NCI-H82 (cell line): ENCODE data around the gene RPS15.
"Not testable (repeated sequence)": the region's sequence is repeated elsewhere in the genome, so short reads cannot be mapped to it uniquely, and the experiment has no call there.

Experiments used
- DNase-seq: peaks from one replicate; lab custom pipeline; 2025; lab: John Stamatoyannopoulos, UW

RPS15 gene

DNA sequence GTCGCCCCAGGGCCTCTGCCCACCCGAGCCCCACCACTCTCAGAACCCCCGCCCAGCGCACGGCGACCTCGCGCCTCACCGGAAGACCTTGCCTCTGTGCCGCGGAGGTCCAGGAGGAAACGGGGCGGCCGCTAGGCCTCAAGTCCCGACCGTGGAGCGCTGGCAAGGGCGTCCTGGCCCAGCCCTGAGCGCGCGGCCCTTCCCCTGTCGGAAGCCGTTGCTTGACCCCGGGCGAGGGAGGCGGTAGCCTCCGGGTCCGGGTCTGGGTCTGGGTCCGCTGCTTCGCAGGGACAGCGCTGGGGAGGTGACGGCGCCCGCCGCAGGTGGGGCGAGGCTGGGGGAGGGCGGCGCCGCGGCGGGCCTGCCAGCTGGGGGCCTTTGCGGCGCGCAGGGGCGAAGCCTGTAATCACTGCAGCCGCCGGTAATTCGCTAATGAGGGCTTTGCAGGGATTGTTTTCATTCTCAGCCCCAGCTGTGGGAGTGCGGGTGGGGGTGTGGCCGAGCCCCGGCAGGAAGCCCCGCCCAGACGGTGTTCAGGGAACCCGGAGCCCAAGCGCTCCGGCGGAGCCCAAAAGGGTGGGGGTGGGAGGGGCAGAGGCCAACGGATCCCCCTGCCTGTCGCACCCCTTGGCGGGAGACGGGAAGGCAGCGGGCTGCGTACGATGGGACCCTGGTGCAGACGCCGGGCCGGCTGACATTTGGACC, 32.3 kb downstream of the RPS15 start:
- peak; percentile 95 for DNase-seq

DNA sequence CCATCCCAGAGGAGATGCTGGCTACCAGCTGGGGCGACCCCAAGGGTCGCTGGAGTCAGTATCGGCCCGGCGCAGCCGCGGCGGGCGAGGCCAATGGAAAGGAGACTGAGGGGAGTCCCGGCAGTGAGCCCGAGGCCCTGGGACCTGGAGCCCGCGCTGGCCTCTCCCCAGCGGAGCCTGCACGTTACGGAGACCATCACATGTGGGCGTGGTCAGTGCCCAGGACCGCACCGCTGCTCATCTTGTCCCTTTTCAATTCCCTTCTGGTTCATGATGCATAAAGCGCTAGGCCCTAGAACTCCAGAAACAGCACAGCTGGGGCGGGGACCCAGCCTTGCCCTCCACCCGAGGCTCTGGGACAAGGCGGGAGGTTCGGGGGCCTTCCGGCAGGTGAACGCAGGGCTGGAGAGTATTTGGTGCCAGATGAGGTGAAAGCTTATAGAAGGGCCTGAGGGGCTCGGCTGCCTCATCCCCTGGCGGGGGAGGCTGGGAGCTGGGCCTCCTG, 32.9 kb downstream of the RPS15 start:
- peak; percentile 67 for DNase-seq

DNA sequence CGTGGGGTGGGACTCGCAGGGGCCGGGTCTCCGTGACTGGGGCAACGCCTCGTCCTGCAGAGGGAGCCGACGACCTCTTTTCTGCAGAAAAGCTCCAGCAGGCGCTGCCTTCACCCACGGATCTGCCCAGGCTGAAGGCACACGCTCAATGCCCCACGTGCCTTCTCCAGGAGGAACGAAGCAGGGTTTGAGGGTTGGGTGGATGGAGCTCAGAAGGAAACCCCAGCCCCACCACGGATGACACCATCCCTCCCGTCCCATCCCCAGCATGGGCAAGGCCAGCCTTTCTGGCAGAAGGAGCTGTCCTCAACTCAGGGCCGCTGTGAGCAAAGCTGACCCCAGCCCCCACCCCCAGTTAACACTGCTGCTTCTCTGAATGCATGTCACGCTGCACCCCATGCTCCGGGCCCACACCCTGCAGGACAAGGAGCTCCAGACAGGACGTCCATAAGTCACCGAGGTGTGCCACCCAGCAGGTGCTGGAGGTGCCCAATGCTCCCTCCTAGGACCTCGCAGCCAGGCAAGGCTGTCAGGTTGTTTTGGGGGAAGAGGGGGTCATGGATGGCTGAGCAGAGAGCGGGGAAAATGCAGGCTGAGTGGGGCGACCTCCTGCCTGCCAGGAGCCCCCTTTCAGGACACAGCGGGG, 33.4 kb downstream of the RPS15 start:
- DNase-seq = peak; percentile 50

DNA sequence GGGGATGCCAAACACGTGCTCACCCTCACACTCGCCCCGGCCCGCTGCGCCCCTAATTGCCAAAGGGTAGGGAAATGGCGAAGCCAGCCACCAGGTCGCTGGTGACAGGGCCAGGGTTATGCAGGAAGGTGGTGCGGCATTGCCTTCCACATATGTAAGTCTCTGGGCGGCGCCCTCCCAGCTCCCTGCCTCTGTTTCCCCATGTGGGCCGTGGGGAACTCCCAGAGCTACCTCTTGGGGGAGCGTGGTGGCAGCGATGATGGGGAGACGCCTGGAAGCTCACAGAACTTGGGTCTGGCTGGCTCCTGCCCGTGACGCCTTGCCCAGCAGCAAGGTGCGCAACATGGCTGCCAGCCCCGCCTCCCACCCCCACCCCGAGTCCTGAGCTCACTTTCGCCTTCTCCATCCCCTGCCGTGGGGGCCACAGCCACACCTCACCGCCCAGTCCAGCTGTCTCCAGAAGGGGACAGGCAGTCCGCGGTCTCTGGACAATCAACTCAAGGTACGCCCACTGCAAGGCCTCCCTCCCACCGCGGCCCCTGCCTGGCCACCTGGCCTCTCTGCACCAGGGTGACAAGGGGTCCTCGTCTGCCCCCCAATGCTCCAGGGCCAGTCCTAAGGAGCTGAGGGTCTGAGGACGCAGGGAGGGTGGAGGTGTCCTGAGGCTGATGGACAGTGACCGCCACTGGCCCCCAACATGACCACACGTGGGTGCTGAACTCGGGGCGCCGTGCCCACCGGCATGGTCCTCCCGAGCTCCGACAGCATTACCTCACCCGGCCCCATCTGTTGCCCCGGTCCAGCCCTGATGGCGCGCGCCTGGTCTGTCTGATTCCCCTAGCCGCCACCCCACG, 34.3 kb downstream of the RPS15 start:
- DNase-seq = peak; percentile 42

DNA sequence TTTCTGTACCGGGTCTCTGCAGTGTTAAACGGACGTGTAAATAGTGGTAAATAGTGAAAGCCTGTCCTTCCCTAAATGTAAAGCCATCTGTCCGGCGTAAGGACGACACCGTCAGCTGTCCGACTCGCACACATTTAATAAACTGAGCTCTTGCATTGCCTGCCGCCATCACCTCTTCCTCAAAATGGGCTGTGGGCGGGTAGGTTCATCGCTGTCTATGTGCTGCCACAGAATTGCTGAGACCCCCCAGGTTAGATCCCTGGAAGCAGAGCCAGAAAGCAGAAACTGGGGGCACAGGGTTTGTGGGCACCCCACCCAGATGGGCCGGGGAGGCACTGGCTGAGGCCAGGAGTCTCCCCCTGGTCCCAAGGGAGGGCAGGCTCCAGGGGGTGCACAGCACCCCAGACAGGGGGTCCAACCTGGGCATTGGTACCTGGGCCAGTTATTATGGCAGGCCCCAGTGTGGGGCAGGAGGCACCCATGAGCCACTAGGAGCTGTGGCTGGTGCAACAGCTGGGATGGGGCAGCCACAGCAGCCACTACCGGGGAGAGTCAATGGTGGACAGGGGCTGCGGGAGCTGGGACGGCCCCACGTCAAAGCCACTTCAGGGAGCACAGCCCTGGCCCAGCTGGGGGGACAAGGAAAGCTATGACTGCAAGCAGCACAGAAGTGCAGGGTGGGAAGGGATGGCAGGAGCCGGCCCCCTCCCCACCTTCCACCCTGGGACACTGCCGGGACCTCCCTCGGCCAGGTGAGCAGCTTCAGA, 35.1 kb downstream of the RPS15 start:
- DNase-seq = no peak

DNA sequence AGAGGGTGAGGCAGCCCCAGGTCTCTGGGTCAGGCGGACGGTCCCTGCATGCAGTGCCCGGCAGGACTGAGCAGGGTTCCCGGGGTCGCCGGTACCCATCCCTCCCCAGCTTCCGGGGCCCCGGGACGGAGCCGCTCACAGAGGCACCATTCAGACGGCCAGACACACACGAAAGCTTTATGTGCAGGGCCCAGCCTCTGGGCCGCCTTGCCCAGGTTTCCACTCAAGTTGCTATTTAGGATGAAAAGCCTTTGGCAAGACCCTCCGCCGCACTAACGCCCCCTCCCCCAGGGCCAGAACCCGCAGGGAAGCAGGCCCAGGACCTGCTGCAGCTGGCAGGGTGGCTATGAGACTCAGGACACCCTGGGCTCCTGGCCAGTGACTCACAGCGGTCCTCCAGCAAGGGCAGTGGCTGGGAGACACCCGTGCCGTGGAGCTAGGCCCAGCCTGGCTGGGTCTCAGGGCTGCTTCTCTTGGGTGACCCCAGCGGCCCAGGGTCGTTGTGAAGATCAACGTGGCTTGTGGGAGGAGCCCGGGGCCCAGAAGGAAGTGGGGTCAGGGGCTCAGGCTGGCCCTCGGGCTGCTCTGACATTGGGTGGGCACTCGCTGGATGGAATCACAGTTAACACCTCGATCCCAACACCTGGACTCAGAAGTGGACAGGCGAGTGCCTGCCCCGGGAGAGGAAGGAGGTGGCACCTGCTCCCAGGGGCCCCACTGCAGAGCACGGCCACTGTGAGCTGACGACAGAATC, 36.0 kb downstream of the RPS15 start:
- no peak for DNase-seq

DNA sequence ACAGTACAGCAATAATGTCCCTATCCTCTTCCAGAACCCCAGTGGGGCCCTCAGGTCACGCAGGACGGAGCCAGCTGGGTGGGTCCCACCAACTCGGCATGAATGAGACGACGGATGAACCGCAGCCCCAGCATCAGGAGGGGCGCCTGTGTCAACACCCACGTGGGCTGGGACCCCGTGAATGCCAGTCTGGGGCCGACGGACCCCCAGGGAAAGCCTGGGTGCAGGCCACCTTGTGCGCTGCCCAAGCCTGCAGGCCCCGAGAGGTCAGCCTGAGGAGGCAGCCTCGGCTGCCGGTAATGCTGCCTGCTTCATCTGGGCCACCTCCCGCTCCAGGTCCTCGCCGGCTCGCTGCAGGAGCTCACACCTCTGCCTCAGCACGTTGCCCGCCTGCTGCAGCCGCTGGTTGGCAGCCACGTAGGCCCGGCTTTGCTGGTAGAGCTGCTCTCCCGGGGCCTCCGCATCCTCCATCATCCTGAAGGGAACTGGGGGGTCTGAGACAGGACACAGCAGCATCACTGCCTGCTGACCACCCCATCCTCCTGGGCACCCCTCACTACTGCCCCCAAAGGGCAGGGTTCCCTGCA, 36.7 kb downstream of the RPS15 start:
- no peak for DNase-seq

DNA sequence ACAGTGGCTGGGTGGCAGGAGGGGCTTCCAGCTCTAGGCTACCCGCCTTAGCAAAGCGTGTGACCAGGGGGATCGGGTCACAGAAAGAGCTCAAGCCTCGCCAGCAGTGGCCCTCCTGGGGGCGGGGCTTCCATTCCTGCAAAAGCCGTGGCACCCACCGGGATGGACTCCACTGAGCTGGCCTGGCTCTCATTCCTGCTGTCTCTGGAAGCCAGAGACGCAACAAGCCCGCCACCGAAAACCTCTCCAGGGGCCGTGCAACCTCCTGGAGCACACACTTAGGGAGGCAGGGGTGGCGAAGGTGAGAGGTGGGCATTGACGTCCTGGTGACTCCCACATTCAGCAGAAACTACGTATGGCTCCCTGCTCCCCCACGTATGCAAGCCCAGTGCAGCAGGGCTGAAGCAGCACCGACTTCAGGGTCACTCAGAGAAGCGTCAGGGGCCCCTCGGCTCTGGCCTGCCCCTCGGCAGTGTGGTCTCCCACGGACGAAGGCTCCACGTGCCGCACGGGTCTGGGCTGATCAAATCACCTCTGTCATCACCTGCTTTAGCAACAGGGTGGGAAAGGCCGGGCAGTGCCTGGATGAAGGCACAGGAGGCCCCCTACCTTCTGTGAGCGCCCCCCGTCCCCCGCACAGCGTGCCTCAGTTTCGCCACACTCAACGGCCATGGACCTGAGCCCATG, 37.7 kb downstream of the RPS15 start:
- no peak for DNase-seq

DNA sequence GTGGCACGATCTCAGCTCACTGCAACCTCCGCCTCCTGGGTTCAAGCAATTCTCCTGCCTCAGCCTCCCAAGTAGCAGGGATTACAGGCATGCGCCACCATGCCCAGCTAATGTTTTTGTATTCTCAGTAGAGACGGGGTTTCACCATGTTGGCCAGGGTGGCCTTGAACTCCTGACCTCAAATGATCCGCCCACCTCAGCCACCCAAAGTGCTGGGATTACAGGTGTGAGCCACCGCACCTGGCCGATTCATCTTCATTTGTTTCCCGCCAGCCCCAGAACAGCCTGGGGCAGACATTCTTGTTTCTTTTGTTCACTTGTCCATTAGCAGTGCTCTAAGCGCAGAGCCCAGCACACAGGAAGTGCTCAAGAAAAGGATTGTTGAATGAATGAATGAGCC, 38.9 kb downstream of the RPS15 start:
- not testable (repeated sequence) for DNase-seq

DNA sequence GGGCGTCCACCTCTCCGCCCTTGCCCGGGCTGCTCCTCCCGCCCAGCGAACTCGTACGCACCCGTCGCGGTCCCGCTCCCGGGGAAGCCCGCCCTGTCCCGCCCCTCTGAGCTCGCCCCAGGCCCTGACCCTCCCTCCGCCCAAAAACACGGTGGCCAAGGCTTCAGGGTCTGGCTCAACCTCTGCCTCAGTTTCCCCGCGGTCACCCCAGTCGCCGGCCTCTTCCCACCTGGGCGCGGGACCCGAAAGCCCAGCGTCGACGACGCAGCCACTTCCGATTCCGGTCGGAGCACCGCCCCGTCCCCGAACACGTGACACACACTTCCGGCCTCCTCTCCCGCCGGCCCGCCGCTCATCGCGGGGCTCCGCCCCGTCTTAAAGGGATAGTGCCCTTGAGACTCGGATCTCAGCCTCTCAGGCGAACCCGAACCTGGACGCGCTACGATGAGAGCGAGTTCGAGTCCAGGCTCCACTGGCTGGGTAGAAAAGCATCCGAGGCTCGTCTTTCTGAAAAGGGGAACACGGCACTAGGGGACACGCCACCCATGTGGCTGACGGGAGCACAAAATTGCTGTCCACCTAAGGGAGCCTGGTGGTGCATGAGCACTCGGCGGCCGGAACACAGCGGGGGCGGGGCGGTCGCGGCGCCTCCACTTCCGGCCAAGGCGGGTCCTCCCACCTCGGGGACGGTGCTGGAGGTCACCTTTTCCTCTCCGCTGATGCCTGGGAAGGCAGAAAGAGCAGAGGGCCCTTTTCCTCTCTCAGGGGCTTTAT, 40.9 kb downstream of the RPS15 start, which contains the start of gene C19orf25:
TSS of gene C19orf25 (minus strand) at position 282 of the 774 bp plus-strand sequence. CDS start 312 bp downstream, outside the sequence.
- peak; percentile 96 for DNase-seq

DNA sequence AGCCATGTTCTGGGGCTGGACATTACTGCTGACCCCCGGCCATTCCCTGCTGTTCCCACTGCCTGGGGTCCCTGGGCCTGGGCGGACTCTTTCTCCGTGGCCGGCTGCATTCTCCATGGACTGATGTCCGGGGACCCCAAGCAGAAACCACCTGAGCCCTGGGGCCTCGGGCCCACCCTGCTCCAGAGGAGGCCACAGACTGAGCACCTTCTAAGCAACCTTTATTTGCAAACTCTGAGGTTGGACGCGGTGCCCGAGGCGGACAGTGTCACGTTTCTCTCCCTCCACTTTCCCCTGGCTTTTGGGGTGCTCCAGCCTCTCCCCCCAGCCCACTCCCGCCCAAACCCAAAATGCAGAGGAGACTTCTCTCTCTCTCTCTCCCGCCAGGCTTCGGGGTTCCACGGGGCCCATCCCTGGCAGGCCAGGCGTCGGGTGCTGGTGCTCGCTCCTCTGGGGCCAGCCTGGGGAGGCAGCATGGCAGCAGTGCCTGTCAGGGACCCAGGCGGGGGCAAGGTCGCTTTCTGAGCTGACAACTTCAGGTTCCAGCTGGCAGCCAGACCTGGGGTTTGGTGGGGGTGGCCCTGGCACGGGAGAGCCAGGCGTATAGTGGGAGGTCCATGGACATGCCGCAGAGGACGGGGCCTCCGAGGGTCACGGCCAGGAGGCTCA, 43.2 kb downstream of the RPS15 start:
- no peak for DNase-seq

DNA sequence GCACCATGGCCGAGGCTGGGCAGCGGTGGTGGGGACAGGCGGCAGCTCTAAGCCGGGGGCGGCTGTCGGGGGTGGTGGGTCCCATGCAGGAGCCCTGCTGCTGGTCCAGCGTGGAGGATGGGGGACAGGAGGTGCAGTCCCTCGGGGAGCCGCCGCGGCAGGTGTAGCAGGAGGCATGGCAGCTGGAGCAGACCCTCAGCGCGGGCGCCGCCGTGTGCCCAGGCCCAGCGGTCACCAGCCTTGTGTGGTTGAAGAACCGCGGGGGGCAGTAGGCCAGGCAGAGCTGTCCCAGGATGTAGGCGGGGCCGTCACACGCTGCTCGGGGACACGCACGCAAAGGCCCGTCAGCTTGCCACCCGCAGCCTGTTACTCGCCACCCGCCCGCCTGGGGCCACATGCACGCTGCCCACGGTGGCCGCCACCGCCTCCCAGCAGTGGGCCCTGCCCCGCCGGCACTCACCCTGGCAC, 43.7 kb downstream of the RPS15 start:
- no peak for DNase-seq

DNA sequence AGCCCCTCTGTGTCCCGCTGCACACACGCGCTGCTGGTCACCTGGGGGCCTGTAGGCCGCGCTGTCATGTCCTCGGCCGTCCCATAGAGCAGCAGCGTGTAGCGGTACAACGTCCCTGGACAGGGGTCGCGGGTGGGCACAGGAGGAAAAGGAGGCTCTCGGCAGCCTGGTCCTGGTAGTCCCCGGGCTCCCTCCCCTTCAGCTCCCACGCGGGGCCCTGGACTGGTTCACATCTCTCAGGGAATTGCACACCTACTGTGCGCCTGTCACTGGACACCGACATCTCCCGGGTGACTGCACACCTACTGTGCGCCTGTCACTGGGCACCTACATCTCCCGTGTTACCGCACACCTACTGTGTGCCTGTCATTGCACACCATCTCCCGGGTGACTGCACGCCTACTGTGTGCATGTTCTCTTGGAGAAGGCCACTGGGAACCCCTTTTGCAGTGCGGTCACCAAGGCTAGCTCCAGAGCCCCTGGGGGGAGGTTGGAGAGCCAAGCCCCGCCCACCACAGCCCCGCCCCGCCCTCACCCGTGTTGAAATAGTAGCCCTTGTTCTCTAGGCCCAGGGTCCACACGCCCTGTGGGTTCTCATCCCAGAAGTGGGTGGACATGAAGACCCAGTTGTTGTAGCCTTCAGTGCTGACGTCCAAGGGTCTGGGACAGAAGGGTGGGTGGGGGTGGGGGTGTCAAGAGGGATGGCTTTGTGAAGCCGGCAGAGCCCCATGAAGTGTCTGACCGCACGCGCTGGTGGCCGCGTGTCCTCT, 44.4 kb downstream of the RPS15 start:
- DNase-seq = peak; percentile 15

DNA sequence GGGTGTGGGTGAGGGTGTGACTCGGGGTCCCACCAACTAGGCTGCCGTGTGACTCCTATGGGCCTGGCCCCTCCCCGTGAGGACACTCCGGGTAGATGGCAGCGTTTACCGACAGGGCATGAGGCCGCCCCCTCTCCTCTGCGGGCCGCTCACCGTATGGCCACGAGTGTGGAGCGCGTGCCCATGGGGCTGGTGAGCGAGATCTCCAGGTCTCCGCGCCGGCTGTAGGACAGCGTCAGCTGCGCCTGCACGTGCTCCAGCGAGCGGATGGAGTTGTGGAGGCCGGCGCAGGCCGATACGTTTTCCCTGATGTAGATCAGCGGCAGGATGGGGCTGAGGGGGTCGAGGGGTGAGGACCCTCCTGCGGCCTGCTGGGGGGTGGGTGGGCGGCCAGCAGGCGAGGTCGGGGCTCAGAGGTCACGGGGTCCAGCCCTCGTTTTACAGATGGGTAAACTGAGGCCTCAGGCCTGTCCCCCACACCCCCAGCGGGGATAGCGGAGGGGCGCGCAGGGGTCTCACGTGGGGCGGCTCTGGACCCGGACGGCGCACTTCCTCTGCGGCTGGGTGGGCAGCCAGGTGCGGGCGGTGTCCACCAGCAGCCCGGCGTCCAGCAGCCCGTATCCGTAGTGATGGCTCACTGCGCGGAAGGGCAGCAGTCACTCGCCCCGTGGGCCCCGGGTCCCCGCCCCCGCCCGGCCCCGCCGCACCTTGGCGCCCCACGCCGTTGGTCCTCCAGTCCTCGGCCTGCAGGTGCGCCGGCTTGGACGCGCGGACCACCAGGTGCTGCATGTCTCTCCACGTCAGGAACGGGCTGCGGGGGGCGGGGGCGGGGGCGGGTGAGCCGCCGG, 45.2 kb downstream of the RPS15 start:
- no peak for DNase-seq

DNA sequence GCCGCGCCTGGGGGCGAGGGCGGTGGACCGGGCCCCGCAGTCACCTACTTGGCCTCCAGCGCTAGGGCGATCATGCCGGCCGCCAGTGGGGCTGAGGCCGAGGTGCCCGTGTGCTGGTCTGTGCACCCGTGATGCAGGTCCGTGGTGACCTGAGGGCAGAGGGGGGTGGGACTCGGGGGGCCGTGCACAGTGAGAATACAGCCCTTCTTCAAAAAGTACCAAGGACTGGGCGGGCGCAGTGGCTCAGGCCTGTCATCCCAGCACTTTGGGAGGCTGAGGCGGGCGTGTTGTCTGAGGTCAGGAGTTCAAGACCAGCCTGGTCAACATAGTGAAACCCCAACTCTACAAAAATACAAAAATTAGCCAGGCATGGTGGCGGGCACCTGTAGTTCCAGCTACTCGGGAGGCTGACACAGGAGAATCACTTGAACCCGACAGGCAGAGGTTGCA, 45.8 kb downstream of the RPS15 start:
- no peak for DNase-seq

DNA sequence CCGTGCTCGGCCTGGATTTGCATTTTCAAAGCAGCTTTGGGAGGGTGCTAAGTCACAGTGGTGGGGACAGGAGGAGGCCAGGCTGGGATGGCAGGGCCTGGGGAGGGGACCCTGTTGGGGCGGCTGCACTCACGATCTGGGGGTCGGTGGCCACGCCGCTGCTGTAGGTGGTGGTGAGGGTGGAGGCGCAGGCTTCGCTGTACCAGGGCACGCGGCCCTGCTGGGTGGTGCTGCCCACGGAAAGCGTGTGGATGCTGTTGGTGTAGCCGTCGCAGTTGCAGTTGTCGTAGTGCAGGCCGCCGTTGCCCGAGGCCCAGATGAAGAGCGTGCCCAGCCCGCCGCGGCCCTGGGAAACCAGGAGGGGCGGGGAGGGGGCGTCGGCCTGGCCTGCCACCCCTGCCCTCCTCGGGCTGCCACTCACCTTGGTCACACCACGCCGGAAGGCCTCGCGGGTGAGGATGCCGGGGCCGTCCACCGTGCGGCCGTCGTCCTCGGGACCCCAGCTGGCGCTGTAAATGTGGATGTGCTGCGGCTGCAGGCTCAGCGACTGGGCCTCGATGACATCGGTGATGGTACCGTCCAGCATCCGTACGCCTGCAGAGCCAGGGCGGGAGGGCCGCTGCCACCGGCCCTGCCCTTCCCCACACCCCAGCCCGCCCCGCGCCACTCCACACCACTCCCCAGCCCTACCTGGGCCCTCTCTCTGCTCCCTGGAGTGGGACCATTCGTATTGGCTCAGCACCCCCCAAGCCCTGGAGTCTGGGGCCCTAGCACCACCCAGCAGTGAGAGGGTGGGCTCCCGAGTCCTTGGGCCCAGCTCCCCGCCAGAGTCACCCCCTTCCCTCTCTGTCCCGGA, 48.8 kb downstream of the RPS15 start:
- no peak for DNase-seq
